ENCODE results near the gene IQSEC1. TPM values are rescaled to one million over a fixed set of nuclear protein-coding genes. Genes with fewer than 3 reads are reported as not detected.

The IQSEC1 gene
- total RNA-seq, 1 experiment from 2014 or later: 28.1 TPM

GRCh38 chr3:12884790-12885582 is 188.2 kb downstream of the IQSEC1 start:
- RAD21 ChIA-PET (ENCODE audit: low non-redundant PET in 1 of 2, low total read pairs in 2 of 2, uncharacterized antibody in 2 of 2, unreplicated experiment in 2 of 2): no interaction called here
- no peaks in the 10 kb centered on the region for H4K20me1 ChIP-seq (ENCODE audit: insufficient read depth)
- H3K36me3 ChIP-seq (ENCODE audit: control insufficient read depth in 1 of 2, insufficient read depth in 2 of 2, low read length in 2 of 2): no peaks in the 10 kb centered on the region
- no peak overlapping the region for H3K9ac ChIP-seq (ENCODE audit: low read length)
- no peak overlapping the region for H3K4me2 ChIP-seq (ENCODE audit: low read length)
- POLR2A ChIA-PET: no interaction called here
- H2AFZ ChIP-seq (ENCODE audit: low read depth, low read length, poor library complexity, severe bottlenecking): no peak overlapping the region
- H3K79me2 ChIP-seq (ENCODE audit: insufficient read depth, low read length): no peaks in the 10 kb centered on the region
- DNase-seq (ENCODE audit: low read depth, low spot score) (no peak), ATAC-seq (no peak)
- no peak overlapping the region for H3K4me3 ChIP-seq (replicated peaks in 1 of 2; ENCODE audit: low read depth in 1 of 2, low read length in 2 of 2)
- no peaks in the 10 kb centered on the region for H3K9me2 ChIP-seq (ENCODE audit: insufficient read depth)
- H3K9me3 ChIP-seq (ENCODE audit: control insufficient read depth in 1 of 2, insufficient read depth in 1 of 2, low read depth in 1 of 2, low read length in 2 of 2): no peaks in the 10 kb centered on the region
- TF ChIP-seq EZH2phosphoT487 (IDR thresholded peaks at IDR 0.05; ENCODE audit: borderline replicate concordance) (no peak), TCF7L2 (IDR thresholded peaks at IDR 0.05; ENCODE audit: borderline replicate concordance, extremely low read depth, insufficient read depth, insufficient read length) (no peak), JUND (IDR thresholded peaks at IDR 0.05) (no peak), FOSL1 (IDR thresholded peaks at IDR 0.05; ENCODE audit: low read depth) (no peak), CTCF (IDR thresholded peaks at IDR 0.05 in 2 of 3, conservative IDR thresholded peaks at IDR 0.05 in 1 of 3; ENCODE audit: borderline replicate concordance in 1 of 3, insufficient read depth in 1 of 3, low read depth in 2 of 3, low read length in 2 of 3) (no peak), ATF3 (IDR thresholded peaks at IDR 0.05) (no peak), ELF1 (IDR thresholded peaks at IDR 0.05; ENCODE audit: borderline replicate concordance, low read depth) (no peak), RAD21 (IDR thresholded peaks at IDR 0.05; ENCODE audit: low read depth) (no peak), YY1 (IDR thresholded peaks at IDR 0.05; ENCODE audit: extremely low read depth, insufficient replicate concordance, low read depth, low read length) (no peak), SP1 (IDR thresholded peaks at IDR 0.05; ENCODE audit: low read depth) (no peak), CBX3 (IDR thresholded peaks at IDR 0.05; ENCODE audit: low read depth) (no peak), REST (IDR thresholded peaks at IDR 0.05; ENCODE audit: low read depth) (no peak), SIN3A (IDR thresholded peaks at IDR 0.05; ENCODE audit: low read depth) (no peak), EGR1 (IDR thresholded peaks at IDR 0.05; ENCODE audit: low read depth) (no peak), ZFX (IDR thresholded peaks at IDR 0.05) (no peak), POLR2AphosphoS5 (IDR thresholded peaks at IDR 0.05; ENCODE audit: low read depth, low read length) (no peak), EZH2 (IDR thresholded peaks at IDR 0.05) (no peak), CEBPB (IDR thresholded peaks at IDR 0.05; ENCODE audit: low read depth) (no peak)
- peaks cover 21% of the 10 kb centered on the region for H3K27me3 ChIP-seq (ENCODE audit: insufficient read depth, low read length)
- no TSS peak for BruUV-seq (replicated peaks)
- H3K4me1 ChIP-seq (ENCODE audit: control insufficient read depth in 1 of 2, insufficient read depth in 2 of 2, low read length in 2 of 2): no peaks in the 10 kb centered on the region
- intact Hi-C loops (cut with micrococcal nuclease): no loop called here
- H3K27ac ChIP-seq (ENCODE audit: low read depth, low read length): no peak overlapping the region
- CTCF ChIA-PET: interaction anchor here (2.4 kb wide), 1 partner anchor 17 kb away, joined by 8 read pairs; no protein-coding TSS in a partner anchor
